Tibial nerve (tissue), 3 donors: ENCODE data around the gene SCP2.

Experiments
- CTCF ChIP-seq, 5 experiments: fragments of 200-600 bp in 3 of 5; fragments of 450-650 bp in 2 of 5; sonication (generic) in 3 of 5; IDR thresholded peaks; one replicate each; pipeline ENCODE4 v1.5.1; 2016 to 2019; ENCODE audit warnings: antibody characterized with exemption in 5 of 5, mild to moderate bottlenecking in 3 of 5, moderate library complexity in 2 of 5
- POLR2A ChIP-seq, 2 donors: fragments of 450-650 bp; IDR thresholded peaks; one replicate each; pipeline ENCODE4 v1.6.1; 2017; ENCODE audit warnings: antibody characterized with exemption in 2 of 2, mild to moderate bottlenecking in 2 of 2, moderate library complexity in 2 of 2

DNA sequence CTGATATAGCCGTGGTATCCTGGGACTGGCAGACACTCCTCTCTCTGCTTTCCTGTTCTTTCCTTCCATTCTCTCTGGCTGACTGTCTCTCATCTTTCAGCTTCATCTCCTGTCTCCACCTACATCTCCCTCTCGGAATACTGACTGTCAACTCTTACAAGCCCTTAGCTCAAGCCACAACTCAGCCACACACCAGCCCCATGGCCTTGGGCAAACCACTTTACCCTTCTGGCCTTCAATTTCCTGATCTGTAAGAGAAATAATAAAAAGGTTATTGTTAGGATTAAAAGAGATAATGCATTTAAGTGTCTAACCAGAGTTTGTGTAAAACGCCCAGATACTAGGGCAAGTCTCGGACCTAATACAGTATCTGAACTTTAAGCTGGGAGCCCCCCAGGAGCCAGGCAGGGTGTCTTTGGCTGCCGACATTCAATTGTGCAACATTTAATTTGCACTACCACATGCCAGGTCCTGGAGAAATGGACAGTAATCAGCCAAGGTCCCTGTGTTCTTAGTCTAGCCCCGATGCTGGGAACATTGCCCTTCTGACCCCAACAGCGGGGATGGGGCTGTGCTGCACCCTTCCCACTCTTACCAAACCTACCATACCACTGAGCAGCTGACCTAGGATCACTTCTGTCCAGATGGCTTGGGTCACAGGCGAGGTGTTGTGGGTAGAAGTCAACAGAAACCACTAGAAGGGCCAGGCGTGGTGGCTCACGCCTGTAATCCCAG lies 10.7 kb upstream of the SCP2 start:
- TF ChIP-seq POLR2A (IDR thresholded peaks at IDR 0.05) (no peak), CTCF (IDR thresholded peaks at IDR 0.05) (no peak)
